Fibroblast of skin of left quadriceps (primary cell): Measurements from ENCODE around the gene PCMTD2.
"Not testable (repeated sequence)": the region's sequence is repeated elsewhere in the genome, so short reads cannot be mapped to it uniquely, and the experiment has no call there.

Experiments used
- DNase-seq, 2 experiments: peaks; one replicate each; pipeline ENCODE4 v3.0.0-alpha.2; 2013; ENCODE audit warnings: low read depth in 2 of 2

Gene PCMTD2

DNA sequence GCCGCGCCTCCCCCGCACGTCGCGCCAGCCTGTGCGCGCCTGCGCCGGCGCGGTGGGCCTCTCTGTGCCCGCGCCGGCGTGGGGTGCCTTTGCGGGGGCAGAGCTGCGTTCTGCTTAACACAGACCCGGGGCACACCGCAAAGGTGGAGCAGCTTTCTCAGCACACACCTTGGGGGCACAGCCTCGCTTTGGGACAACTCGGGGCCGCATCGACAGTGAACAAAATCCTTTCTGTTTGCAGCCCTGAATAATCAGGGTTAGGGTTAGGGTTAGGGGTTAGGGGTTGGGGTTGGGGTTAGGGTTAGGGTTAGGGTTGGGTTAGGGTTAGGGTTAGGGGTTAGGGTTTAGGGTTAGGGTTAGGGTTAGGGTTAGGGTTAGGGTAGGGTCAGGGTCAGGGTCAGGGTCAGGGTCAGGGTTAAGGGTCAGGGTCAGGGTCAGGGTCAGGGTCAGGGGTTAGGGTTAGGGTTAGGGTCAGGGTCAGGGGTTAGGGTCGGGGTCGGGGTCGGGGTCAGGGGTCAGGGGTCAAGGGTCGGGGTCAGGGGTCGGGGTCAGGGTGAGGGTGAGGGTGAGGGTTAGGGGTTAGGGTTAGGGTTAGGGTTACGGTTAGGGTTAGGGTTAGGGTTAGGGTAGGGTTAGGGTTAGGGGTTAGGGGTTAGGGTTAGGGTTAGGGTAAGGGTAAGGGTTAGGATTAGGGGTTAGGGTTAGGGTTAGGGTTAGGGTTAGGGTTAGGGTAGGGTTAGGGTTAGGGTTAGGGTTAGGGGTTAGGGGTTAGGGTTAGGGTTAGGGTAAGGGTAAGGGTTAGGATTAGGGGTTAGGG lies 31.1 kb downstream of the PCMTD2 start:
- not testable (repeated sequence) for DNase-seq

- DNase-seq = not testable (repeated sequence)
These were observed 31.7 kb downstream of the PCMTD2 start for GRCh38 chr20:64287264-64287590.

- not testable (repeated sequence) for DNase-seq
These were observed 36.6 kb downstream of the PCMTD2 start for GRCh38 chr20:64292167-64292566.

DNA sequence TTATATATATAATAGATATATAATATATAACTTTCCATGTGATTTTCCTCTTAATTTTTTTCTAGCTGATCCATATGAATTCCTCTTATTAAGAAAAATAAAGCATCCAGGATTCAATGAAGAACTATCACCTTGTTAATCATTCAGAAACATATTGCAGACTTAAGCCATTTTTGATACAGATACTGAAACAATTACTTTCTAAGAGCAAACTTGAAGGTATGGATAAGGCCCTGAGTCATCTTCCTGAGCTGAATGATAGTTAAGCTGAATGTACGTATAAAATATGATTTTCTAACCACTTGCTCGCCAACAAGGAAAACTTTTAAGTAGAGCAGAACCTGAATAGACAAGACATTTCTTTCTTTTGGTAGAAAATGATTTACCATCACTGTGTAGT lies 47.5 kb downstream of the PCMTD2 start:
- not testable (repeated sequence) for DNase-seq

DNA sequence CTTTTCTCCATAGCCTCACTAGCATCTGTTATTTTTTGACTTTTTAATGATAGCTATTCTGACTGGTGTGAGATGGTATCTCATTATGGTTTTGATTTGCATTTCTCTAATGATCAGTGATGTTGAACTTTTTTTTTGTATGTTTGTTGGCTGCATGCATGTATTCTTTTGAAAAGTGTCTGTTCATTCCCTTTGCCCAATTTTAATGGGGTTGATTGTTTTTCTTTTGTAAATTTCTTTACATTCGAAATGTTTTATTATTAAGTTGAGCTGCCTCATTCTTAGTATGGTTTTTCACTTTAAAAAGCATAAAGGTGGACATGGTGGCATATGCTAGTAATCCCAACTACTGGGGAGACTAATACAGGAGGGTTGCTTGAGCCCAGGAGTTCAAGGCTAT lies 58.2 kb downstream of the PCMTD2 start:
- not testable (repeated sequence) for DNase-seq

DNA sequence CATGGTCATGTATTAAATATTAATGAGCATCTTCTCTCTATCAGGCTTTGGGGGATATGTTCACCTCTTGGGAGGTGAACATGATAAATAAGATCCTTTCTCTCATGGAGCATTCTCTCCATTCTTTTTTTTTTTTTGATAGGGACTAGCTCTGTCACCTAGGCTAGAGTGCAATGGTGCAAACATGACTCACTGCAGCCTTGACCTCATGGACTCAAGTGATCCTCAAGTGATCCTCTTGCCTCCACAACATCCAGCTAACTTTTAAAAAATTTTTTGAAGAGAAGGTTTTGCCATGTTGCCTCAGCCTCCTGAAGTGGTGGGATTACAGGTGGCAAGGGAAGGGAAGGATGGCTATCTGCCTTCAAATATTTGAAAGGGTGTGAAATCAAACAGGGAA lies 59.8 kb downstream of the PCMTD2 start:
- not testable (repeated sequence) for DNase-seq

DNA sequence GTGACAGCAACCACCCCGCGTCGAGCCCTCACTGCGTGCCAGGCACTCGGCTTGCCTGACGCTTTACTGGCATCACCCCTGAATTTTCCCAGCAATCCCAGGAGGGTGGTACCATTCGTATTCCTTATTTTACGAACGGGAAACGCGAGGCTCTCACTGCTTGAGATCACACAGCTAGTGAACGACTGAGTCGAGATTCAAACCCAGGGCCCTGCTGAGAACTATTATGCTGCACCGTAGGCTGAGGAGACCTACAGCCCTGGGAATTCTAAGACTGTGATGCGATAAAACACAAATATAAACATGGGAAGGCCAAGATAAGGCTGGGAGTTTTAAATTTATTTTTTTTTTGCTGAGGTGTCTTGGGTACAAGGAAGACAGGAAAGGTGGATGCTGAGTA lies 60.3 kb downstream of the PCMTD2 start:
- not testable (repeated sequence) for DNase-seq

DNA sequence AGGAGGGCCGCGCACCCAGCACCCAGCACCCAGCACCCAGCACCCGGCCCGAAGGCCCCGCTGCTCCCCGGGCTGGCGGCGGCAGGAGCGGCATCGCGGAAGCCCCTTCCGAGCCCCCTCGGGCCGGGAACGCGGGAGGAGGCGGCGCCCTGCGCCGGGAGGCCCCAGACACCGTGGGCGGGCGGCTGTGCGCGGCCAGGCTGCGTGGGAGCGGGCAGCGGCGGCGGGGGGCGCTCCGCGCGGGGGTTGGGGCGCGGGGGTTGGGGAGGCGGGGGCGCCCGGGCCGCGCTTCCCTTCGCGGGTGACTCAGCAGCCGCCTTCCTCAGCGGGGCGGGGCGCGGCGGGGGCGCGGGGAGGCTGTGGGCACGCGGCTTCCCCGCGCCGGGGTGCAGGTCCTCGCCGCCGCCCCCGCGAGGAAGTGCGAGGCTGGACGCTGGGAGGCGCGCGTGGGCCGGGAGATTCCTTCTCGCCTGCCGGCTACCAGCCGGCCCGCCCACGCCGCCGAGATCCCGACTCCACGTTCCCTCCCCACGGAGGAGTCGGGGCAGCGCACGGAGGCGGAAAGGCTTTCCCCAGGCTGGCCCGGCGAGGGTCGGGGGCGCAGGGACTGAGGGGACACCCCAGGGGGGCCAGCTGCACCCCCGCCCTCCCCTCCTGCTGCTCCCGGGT lies 61.0 kb downstream of the PCMTD2 start:
- DNase-seq = not testable (repeated sequence)

DNA sequence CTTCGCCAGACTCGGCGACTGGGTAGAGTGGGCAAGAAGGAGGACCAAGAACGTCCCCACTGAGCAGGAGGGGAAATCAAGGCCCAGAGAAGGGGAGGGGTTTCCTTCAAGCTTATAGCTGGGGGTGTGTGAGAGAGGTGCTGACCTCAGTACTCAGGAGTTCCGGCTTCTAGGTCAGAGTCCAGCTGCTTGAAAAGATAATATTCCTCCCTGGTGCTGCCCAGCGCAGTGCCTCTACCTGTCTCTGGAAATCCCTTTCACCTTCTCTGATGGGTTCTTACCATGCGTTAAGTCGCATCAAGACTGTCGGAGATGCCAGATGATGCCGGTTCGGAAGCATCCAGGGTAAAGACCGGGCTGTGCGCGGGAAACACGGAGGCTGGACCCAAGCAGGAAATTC lies 61.8 kb downstream of the PCMTD2 start:
- not testable (repeated sequence) for DNase-seq

DNA sequence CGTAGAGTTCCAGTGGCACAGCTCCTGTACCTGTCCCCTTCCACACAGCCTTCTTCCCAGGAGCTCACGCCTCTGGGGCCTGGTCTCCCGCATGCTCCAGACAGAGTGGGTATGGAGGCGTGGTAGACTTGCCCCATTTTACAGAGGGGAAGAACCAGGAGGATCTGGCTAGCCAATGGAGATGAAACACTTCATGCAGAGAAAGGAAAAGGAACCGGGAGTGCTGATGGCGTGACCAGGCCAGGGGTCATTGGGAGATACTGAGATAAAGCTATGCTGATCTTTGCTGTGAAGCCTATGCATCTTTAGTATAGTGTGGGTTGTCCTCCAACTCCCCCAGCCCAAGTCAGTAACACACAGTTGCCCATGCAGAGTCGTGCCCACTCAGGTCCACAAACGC lies 62.5 kb downstream of the PCMTD2 start:
- not testable (repeated sequence) for DNase-seq

GRCh38 chr20:64322031-64322789 lies 66.7 kb downstream of the PCMTD2 start:
- not testable (repeated sequence) for DNase-seq
